Type B pancreatic cell (in vitro differentiated cells): Measurements from ENCODE around the gene KAZN. TPM values are rescaled to one million over a fixed set of nuclear protein-coding genes. Genes with fewer than 3 reads are reported as not detected.

ENCODE experiments used
- DNase-seq: peaks from one replicate; pipeline ENCODE4 v3.0.0; 2021; ENCODE audit warnings: mixed read lengths; ENCODE audit not compliant: unreplicated experiment; ENCODE audit errors: extremely low spot score
- H3K27ac Mint-ChIP-seq: 2 replicates; pipeline ENCODE4 v1.8.0; 2021; ENCODE audit warnings: mild to moderate bottlenecking, mixed read lengths
- H3K27me3 Mint-ChIP-seq: 2 replicates; pipeline ENCODE4 v1.8.0; 2021; ENCODE audit warnings: mixed read lengths
- H3K36me3 Mint-ChIP-seq: 2 replicates; pipeline ENCODE4 v1.8.0; 2021; ENCODE audit warnings: mixed read lengths
- H3K4me1 Mint-ChIP-seq: one replicate; pipeline ENCODE4 v1.8.0; 2021; ENCODE audit warnings: mixed read lengths; ENCODE audit not compliant: unreplicated experiment
- H3K4me3 Mint-ChIP-seq: 2 replicates; pipeline ENCODE4 v1.8.0; 2021; ENCODE audit warnings: mild to moderate bottlenecking, mixed read lengths
- H3K9me3 Mint-ChIP-seq: 2 replicates; pipeline ENCODE4 v1.8.0; 2021; ENCODE audit warnings: mixed read lengths
- total RNA-seq: library from RNA; stranded (reverse); gene quantifications from 2 replicates; pipeline ENCODE4 v1.2.1, GENCODE V29; 2021; ENCODE audit warnings: low replicate concordance
- TF ChIP-seq, protein P1 (sequence below): fragments of 200-600 bp; sonication (generic); conservative IDR thresholded peaks from 2 replicates; pipeline ENCODE4 v1.5.0; 2021; ENCODE audit warnings: antibody characterized with exemption, mild to moderate bottlenecking

KAZN gene
- total RNA-seq, 1 donor from 2014 or later = 33.7 TPM

DNA sequence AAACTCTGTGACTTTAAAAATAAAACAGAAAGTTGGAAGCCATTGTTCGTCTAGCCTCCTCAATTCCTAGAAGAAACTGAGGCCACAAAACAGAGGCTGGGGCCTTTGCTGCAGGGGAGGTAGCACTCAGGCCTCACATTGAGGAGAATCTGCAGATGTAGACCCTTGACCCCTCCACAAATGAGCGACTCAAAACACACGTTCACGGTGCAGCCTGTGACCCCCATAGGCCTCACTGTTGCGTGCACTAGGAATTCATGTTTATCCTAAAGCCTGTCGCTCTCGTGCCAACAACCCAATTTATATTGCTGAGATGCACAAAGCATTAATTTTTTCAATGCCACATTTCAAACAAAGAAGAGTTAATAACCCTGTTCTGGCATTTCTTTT lies 560.7 kb downstream of the KAZN start:
- H3K27ac Mint-ChIP-seq = no peak overlapping the region
- DNase-seq = no peak
- no peaks in the 10 kb centered on the region for H3K9me3 Mint-ChIP-seq
- H3K4me3 Mint-ChIP-seq = no peak overlapping the region
- H3K27me3 Mint-ChIP-seq = peaks cover 8% of the 10 kb centered on the region
- peaks cover 45% of the 10 kb centered on the region for H3K4me1 Mint-ChIP-seq
- TF ChIP-seq, protein P1, sequence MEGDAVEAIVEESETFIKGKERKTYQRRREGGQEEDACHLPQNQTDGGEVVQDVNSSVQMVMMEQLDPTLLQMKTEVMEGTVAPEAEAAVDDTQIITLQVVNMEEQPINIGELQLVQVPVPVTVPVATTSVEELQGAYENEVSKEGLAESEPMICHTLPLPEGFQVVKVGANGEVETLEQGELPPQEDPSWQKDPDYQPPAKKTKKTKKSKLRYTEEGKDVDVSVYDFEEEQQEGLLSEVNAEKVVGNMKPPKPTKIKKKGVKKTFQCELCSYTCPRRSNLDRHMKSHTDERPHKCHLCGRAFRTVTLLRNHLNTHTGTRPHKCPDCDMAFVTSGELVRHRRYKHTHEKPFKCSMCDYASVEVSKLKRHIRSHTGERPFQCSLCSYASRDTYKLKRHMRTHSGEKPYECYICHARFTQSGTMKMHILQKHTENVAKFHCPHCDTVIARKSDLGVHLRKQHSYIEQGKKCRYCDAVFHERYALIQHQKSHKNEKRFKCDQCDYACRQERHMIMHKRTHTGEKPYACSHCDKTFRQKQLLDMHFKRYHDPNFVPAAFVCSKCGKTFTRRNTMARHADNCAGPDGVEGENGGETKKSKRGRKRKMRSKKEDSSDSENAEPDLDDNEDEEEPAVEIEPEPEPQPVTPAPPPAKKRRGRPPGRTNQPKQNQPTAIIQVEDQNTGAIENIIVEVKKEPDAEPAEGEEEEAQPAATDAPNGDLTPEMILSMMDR = no peak
- peaks cover 13% of the 10 kb centered on the region for H3K36me3 Mint-ChIP-seq

DNA sequence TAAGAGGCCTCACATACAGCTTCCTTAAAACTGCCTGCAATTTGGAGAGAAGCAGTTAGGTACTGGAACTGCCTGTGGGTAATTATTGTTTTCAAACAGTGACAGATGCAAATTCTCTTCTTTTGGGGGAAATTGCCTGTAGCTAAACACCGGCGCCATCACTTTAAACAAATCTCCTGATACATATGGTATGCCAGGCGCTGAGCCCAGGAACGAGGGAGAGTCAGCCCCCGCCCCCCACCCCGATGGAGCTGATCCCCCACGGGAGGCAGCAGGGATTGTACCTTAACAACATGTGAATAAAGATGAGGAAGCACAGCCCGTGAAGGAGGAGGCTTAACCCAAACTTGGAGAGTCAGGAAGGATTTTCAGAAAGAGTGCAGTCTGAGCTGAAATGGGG lies 562.1 kb downstream of the KAZN start:
- H3K36me3 Mint-ChIP-seq = peaks cover 10% of the 10 kb centered on the region
- H3K27ac Mint-ChIP-seq = peak overlapping the region; percentile 74
- TF ChIP-seq, protein P1 = no peak
- no peaks in the 10 kb centered on the region for H3K9me3 Mint-ChIP-seq
- no peak overlapping the region for H3K4me3 Mint-ChIP-seq
- DNase-seq = no peak
- H3K27me3 Mint-ChIP-seq = peaks cover under 1% of the 10 kb centered on the region
- peaks cover 38% of the 10 kb centered on the region for H3K4me1 Mint-ChIP-seq

DNA sequence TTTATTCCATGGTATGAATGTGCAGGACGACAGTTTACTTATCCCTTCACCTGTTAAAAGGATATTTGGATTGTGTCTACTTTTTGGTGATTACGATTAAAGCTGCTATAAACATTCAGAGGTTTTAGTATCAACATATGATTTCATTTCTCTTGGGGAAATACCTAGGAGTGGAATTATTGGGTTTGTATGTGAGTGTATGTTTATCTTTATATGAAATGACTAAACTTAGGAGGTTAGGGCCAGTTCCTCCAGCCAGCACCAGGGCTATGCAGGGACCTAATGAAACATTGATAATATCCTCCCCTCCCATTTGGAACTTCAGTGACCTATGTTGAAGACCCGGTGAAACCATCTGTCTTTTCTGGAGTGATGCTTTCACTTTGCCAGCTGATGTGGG lies 568.9 kb downstream of the KAZN start:
- TF ChIP-seq, protein P1 = no peak
- DNase-seq = no peak
- no peak overlapping the region for H3K27ac Mint-ChIP-seq
- no peak overlapping the region for H3K4me3 Mint-ChIP-seq
- peaks cover 5% of the 10 kb centered on the region for H3K36me3 Mint-ChIP-seq
- no peaks in the 10 kb centered on the region for H3K27me3 Mint-ChIP-seq
- no peaks in the 10 kb centered on the region for H3K9me3 Mint-ChIP-seq
- H3K4me1 Mint-ChIP-seq = peaks cover 13% of the 10 kb centered on the region
